H1 (cell line): Measurements from ENCODE around the gene PAX4. TPM values are rescaled to one million over a fixed set of nuclear protein-coding genes. Genes with fewer than 3 reads are reported as not detected.

Source experiments
- JUN ChIP-seq: IDR thresholded peaks from 2 replicates; pipeline ENCODE4 v1.6.1; 2011; ENCODE audit warnings: low read depth, mild to moderate bottlenecking, improper control_type of control experiment, low read length
- KDM5A ChIP-seq: fragments of 200-600 bp; IDR thresholded peaks from 2 replicates; pipeline ENCODE4 v1.7.1; 2012; ENCODE audit warnings: mild to moderate bottlenecking, low read length, inconsistent platforms, mixed read lengths
- TBP ChIP-seq: IDR thresholded peaks from 2 replicates; pipeline ENCODE4 v1.6.1; 2011; ENCODE audit warnings: low read depth, low read length, improper control_type of control experiment
- polyA plus RNA-seq, 7 experiments: library from polyadenylated mRNA; depleted of rRNA in 3 of 7; stranded (reverse) in 5 of 7; unstranded in 2 of 7; fragments of >200 nt in 5 of 7; fragments of 200-250 nt in 2 of 7; gene quantifications; 1 replicate in 5 of 7; 2 replicates in 1 of 7; 4 replicates in 1 of 7; pipeline versions ENCODE4 v1.2.1 to v1.2.3, GENCODE V29; 2011 to 2013; ENCODE audit warnings: missing spikeins in 2 of 7, mixed read lengths in 2 of 7
- total RNA-seq: library from RNA; stranded (reverse); fragmentation: NEBNext Ultra II Directional; extraction: Animal tissue kit (Norgen Biotek cat#: 25700); gene quantifications from 2 replicates; pipeline ENCODE4 v1.2.1, GENCODE V29; 2021
- TF ChIP-seq, protein P1 (sequence below): fragments of 300-600 bp; sonication (generic); IDR thresholded peaks from 2 replicates; pipeline ENCODE4 v1.7.1; 2012; ENCODE audit warnings: low read length, moderate library complexity, mild to moderate bottlenecking, inconsistent platforms; ENCODE audit not compliant: insufficient replicate concordance
- TF ChIP-seq, protein P2 (sequence below), 3 experiments: IDR thresholded peaks; 1 replicate in 2 of 3; 2 replicates in 1 of 3; pipeline versions ENCODE4 v1.5.1 to v1.6.1; 2011; ENCODE audit warnings: low read length in 3 of 3, mild to moderate bottlenecking in 3 of 3, inconsistent platforms in 2 of 3, low read depth in 1 of 3, moderate library complexity in 1 of 3; ENCODE audit not compliant: insufficient read depth in 1 of 3; ENCODE audit errors: control extremely low read depth in 1 of 3
- TF ChIP-seq, protein P3 (sequence below): IDR thresholded peaks from 2 replicates; pipeline ENCODE4 v1.6.1; 2011; ENCODE audit warnings: low read length, improper control_type of control experiment

Gene PAX4
- total and polyA plus RNA-seq, 2 of the 8 experiments (the other 6 are each of a cell fraction or from before 2014, with no cell fraction given), result 0.20 TPM; not detected in 1

DNA sequence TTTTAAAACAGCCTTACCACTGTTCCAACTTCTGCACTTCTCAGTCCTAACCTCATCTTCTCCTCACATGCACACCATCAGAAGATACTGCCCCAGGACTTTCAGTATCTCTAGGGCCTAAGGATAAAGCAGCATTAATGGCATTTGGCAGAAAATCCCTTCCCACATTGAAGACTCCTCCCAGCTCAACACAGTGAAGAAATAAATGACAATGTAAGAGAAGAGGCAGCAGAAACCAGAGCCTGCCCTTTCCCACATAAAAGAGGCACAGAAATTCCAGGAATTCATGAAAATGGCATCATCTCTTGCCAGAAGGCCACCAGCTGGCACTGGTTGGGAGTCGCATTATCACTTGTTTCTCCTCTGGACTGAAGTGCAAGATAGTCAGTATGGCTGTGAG, 36.2 kb downstream of the PAX4 start (continued):
- TF ChIP-seq, protein P1, sequence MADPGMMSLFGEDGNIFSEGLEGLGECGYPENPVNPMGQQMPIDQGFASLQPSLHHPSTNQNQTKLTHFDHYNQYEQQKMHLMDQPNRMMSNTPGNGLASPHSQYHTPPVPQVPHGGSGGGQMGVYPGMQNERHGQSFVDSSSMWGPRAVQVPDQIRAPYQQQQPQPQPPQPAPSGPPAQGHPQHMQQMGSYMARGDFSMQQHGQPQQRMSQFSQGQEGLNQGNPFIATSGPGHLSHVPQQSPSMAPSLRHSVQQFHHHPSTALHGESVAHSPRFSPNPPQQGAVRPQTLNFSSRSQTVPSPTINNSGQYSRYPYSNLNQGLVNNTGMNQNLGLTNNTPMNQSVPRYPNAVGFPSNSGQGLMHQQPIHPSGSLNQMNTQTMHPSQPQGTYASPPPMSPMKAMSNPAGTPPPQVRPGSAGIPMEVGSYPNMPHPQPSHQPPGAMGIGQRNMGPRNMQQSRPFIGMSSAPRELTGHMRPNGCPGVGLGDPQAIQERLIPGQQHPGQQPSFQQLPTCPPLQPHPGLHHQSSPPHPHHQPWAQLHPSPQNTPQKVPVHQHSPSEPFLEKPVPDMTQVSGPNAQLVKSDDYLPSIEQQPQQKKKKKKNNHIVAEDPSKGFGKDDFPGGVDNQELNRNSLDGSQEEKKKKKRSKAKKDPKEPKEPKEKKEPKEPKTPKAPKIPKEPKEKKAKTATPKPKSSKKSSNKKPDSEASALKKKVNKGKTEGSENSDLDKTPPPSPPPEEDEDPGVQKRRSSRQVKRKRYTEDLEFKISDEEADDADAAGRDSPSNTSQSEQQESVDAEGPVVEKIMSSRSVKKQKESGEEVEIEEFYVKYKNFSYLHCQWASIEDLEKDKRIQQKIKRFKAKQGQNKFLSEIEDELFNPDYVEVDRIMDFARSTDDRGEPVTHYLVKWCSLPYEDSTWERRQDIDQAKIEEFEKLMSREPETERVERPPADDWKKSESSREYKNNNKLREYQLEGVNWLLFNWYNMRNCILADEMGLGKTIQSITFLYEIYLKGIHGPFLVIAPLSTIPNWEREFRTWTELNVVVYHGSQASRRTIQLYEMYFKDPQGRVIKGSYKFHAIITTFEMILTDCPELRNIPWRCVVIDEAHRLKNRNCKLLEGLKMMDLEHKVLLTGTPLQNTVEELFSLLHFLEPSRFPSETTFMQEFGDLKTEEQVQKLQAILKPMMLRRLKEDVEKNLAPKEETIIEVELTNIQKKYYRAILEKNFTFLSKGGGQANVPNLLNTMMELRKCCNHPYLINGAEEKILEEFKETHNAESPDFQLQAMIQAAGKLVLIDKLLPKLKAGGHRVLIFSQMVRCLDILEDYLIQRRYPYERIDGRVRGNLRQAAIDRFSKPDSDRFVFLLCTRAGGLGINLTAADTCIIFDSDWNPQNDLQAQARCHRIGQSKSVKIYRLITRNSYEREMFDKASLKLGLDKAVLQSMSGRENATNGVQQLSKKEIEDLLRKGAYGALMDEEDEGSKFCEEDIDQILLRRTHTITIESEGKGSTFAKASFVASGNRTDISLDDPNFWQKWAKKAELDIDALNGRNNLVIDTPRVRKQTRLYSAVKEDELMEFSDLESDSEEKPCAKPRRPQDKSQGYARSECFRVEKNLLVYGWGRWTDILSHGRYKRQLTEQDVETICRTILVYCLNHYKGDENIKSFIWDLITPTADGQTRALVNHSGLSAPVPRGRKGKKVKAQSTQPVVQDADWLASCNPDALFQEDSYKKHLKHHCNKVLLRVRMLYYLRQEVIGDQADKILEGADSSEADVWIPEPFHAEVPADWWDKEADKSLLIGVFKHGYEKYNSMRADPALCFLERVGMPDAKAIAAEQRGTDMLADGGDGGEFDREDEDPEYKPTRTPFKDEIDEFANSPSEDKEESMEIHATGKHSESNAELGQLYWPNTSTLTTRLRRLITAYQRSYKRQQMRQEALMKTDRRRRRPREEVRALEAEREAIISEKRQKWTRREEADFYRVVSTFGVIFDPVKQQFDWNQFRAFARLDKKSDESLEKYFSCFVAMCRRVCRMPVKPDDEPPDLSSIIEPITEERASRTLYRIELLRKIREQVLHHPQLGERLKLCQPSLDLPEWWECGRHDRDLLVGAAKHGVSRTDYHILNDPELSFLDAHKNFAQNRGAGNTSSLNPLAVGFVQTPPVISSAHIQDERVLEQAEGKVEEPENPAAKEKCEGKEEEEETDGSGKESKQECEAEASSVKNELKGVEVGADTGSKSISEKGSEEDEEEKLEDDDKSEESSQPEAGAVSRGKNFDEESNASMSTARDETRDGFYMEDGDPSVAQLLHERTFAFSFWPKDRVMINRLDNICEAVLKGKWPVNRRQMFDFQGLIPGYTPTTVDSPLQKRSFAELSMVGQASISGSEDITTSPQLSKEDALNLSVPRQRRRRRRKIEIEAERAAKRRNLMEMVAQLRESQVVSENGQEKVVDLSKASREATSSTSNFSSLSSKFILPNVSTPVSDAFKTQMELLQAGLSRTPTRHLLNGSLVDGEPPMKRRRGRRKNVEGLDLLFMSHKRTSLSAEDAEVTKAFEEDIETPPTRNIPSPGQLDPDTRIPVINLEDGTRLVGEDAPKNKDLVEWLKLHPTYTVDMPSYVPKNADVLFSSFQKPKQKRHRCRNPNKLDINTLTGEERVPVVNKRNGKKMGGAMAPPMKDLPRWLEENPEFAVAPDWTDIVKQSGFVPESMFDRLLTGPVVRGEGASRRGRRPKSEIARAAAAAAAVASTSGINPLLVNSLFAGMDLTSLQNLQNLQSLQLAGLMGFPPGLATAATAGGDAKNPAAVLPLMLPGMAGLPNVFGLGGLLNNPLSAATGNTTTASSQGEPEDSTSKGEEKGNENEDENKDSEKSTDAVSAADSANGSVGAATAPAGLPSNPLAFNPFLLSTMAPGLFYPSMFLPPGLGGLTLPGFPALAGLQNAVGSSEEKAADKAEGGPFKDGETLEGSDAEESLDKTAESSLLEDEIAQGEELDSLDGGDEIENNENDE, result no peak
- TF ChIP-seq, protein P2, sequence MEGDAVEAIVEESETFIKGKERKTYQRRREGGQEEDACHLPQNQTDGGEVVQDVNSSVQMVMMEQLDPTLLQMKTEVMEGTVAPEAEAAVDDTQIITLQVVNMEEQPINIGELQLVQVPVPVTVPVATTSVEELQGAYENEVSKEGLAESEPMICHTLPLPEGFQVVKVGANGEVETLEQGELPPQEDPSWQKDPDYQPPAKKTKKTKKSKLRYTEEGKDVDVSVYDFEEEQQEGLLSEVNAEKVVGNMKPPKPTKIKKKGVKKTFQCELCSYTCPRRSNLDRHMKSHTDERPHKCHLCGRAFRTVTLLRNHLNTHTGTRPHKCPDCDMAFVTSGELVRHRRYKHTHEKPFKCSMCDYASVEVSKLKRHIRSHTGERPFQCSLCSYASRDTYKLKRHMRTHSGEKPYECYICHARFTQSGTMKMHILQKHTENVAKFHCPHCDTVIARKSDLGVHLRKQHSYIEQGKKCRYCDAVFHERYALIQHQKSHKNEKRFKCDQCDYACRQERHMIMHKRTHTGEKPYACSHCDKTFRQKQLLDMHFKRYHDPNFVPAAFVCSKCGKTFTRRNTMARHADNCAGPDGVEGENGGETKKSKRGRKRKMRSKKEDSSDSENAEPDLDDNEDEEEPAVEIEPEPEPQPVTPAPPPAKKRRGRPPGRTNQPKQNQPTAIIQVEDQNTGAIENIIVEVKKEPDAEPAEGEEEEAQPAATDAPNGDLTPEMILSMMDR (IDR thresholded peaks at IDR 0.05; ENCODE audit: control extremely low read depth in 1 of 3, insufficient read depth in 1 of 3, low read depth in 1 of 3, low read length in 3 of 3), result no peak
- TF ChIP-seq, protein P3, sequence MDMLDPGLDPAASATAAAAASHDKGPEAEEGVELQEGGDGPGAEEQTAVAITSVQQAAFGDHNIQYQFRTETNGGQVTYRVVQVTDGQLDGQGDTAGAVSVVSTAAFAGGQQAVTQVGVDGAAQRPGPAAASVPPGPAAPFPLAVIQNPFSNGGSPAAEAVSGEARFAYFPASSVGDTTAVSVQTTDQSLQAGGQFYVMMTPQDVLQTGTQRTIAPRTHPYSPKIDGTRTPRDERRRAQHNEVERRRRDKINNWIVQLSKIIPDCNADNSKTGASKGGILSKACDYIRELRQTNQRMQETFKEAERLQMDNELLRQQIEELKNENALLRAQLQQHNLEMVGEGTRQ, result no peak
- no peak for TF ChIP-seq KDM5A
- TF ChIP-seq JUN, result no peak
- no peak for TF ChIP-seq TBP
- TF ChIP-seq, all 59 proteins: peak for 0
